Body of pancreas (tissue), 4 donors: Measurements from ENCODE around the gene NAA40. TPM values are rescaled to one million over a fixed set of nuclear protein-coding genes. Genes with fewer than 3 reads are reported as not detected.
A peak's percentile ranks its signal among the peaks of the same experiment; 100 is the strongest.

Experiments used
- ATAC-seq: fragments of 150-250 bp; one replicate; pipeline ENCODE4 v1.9.1; 2016
- DNase-seq, 4 donors: peaks; one replicate each; pipeline ENCODE4 v3.0.0-alpha.2; 2019
- H3K27ac ChIP-seq, 4 donors: fragments of 200-600 bp; sonication (generic); 1 replicate in 3 of 4; 2 replicates in 1 of 4; pipeline versions ENCODE4 v1.5.1 to v1.6.1; 2016 to 2019; ENCODE audit warnings: mild to moderate bottlenecking in 1 of 4, mixed read lengths in 1 of 4, moderate library complexity in 1 of 4
- H3K27me3 ChIP-seq, 2 donors: fragments of 200-600 bp; sonication (generic); one replicate each; pipeline ENCODE4 v1.6.0; 2016; ENCODE audit warnings: mild to moderate bottlenecking in 1 of 2
- H3K36me3 ChIP-seq, 2 donors: fragments of 200-600 bp; sonication (generic); replicated peaks in 1 of 2; 2 replicates each; pipeline ENCODE4 v1.5.1; 2016; ENCODE audit warnings: low read depth in 2 of 2; ENCODE audit not compliant: insufficient read depth in 1 of 2
- H3K4me1 ChIP-seq: fragments of 200-600 bp; sonication (generic); one replicate; pipeline ENCODE4 v1.6.0; 2016
- H3K4me3 ChIP-seq, 2 donors: fragments of 200-600 bp; sonication (generic); 1 replicate in 1 of 2; 2 replicates in 1 of 2; pipeline ENCODE4 v1.5.1; 2016 to 2019
- H3K9me3 ChIP-seq, 3 donors: fragments of 200-600 bp; sonication (generic); 1 replicate in 2 of 3; 2 replicates in 1 of 3; pipeline ENCODE4 v1.5.1; 2016
- POLR2A ChIP-seq, 3 donors: fragments of 450-650 bp; IDR thresholded peaks; one replicate each; pipeline ENCODE4 v1.6.1; 2016; ENCODE audit warnings: antibody characterized with exemption in 3 of 3, mild to moderate bottlenecking in 2 of 3
- WGBS, 2 donors: methylation state at CpG; one replicate each; pipeline ENCODE4 v1.1.5; 2017; 5-methylcytosine and 5-hydroxymethylcytosine counted together
- intact Hi-C: fragments of 100-400 bp; cut with DNase I; formaldehyde crosslinking; loops from one replicate; pipeline ENCODE4 v1.15.1; 2023
- small RNA-seq: library from RNA; depleted of rRNA; stranded (forward); fragments of <200 nt; gene quantifications from one replicate; pipeline ENCODE3, GENCODE V24; 2016
- total RNA-seq, 2 donors: library from RNA; depleted of rRNA; stranded (reverse); fragments of >200 nt; gene quantifications; one replicate each; pipeline ENCODE4 v1.1.0, GENCODE V29; 2016
- TF ChIP-seq, protein P1 (sequence below), 7 experiments: fragments of 450-650 bp in 4 of 7; fragments of 200-600 bp in 3 of 7; sonication (generic) in 3 of 7; IDR thresholded peaks; one replicate each; pipeline ENCODE4 v1.5.1; 2016 to 2019; ENCODE audit warnings: antibody characterized with exemption in 7 of 7

NAA40 gene
- total RNA-seq, 2 donors from 2014 or later = 14.3 to 21.8 TPM

DNA sequence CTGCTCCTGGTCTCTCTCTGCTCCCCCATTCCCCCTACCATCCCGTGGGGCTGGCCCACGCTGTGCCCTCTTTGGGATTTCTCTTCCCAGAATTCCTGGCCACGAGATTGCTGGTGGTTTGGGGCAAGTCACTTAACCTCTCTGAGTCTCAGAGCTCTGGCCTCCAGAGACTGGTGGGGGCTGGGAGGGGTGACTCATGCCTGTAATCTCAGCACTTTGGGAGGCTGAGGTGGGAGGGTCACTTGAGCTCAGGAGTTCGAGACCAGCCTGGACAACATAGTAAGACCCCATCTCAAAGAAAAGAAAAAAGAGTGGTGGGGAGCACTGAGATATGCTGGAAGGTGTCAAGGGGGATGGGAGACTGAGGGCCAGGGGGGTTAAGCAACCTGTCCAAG is 65.8 kb downstream of the NAA40 start:
- Histone ChIP-seq H3K36me3 (no peaks in the 10 kb centered on the region), H3K4me3 (no peak overlapping the region), H3K27me3 (no peaks in the 10 kb centered on the region), H3K4me1 (peaks cover 70% of the 10 kb centered on the region), H3K9me3 (no peaks in the 10 kb centered on the region), H3K27ac (peak overlapping the region in 3 of 4 donors; percentile 49 to 72 (median 65))
- no peak for TF ChIP-seq POLR2A (IDR thresholded peaks at IDR 0.05)
- TF ChIP-seq, protein P1, sequence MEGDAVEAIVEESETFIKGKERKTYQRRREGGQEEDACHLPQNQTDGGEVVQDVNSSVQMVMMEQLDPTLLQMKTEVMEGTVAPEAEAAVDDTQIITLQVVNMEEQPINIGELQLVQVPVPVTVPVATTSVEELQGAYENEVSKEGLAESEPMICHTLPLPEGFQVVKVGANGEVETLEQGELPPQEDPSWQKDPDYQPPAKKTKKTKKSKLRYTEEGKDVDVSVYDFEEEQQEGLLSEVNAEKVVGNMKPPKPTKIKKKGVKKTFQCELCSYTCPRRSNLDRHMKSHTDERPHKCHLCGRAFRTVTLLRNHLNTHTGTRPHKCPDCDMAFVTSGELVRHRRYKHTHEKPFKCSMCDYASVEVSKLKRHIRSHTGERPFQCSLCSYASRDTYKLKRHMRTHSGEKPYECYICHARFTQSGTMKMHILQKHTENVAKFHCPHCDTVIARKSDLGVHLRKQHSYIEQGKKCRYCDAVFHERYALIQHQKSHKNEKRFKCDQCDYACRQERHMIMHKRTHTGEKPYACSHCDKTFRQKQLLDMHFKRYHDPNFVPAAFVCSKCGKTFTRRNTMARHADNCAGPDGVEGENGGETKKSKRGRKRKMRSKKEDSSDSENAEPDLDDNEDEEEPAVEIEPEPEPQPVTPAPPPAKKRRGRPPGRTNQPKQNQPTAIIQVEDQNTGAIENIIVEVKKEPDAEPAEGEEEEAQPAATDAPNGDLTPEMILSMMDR (IDR thresholded peaks at IDR 0.05) = no peak
- ATAC-seq (no peak), DNase-seq (peak in 1 of 4 donors; percentile 24)
- 65 to 72% methylated on average over 4 of the region's 4 CpGs for WGBS, 2 donors
- intact Hi-C loops = no loop called here

DNA sequence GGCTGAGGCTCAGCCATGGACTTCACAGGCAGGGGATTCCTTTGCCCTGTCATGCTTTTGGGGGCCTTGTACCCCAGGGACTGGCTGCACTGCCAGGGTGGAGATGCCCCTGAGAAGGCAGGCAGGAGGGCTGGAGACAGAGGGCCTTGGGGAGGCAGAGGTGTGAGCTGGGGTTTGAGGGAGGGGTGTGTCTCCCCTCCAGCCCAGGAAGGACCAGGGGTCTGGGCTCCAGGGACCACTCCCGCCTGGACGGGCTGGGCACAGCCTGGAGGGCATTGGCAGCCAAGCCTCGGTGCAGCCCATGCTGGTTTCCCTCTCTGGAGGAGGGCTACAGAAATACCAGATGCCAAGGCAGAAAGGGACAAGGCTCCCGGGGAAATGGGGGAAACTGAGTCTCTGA is 66.9 kb downstream of the NAA40 start:
- Histone ChIP-seq H3K27ac (peak overlapping the region in 1 of 4 donors; percentile 8), H3K9me3 (no peaks in the 10 kb centered on the region), H3K4me3 (no peak overlapping the region), H3K27me3 (no peaks in the 10 kb centered on the region), H3K36me3 (no peaks in the 10 kb centered on the region), H3K4me1 (peaks cover 59% of the 10 kb centered on the region)
- no peak for ATAC-seq
- intact Hi-C loops = no loop called here
- DNase-seq = no peak
- WGBS, 2 donors = 56 to 86% methylated on average over 1 to 4 of the region's 4 CpGs
- TF ChIP-seq, protein P1 (IDR thresholded peaks at IDR 0.05) = no peak
- no peak for TF ChIP-seq POLR2A (IDR thresholded peaks at IDR 0.05)

DNA sequence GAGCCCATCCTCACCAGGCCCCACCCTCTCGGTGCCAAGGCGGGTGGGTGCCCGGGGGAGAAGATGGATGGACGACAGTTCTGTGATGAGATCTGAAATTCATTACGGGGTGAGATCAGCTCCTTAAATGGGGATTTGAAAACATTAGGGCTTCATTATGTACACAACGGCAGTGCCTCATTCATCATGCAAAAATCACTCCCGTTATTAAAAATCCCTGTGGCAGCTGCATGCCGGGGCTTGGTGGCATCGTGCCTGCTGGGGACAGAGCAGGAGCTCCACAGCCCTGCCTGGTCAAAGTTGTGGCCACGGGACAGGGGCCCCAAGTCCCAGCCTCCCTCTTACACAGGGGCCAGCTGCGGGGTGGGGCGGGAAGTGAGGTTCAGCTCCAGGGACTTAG is 67.6 kb downstream of the NAA40 start:
- no peak overlapping the region for H3K4me3 ChIP-seq
- peaks cover 55% of the 10 kb centered on the region for H3K4me1 ChIP-seq
- H3K9me3 ChIP-seq = no peaks in the 10 kb centered on the region
- TF ChIP-seq POLR2A (IDR thresholded peaks at IDR 0.05) = no peak
- TF ChIP-seq, protein P1 (IDR thresholded peaks at IDR 0.05) = no peak
- H3K36me3 ChIP-seq = no peaks in the 10 kb centered on the region
- peak overlapping the region in 1 of 4 donors; percentile 77 for H3K27ac ChIP-seq
- no peak for ATAC-seq
- no peaks in the 10 kb centered on the region for H3K27me3 ChIP-seq
- 63 to 73% methylated on average over 12 of the region's 12 CpGs for WGBS, 2 donors
- no peak for DNase-seq
- intact Hi-C loops = no loop called here

Small RNA genes within 50 kb of the gene (small RNA-seq; reads per million reads assigned to genes)
- not detected for gene RNU6-45P

Other genes starting within 250 kb of the NAA40 start
- gene ZFTA, start 170.2 kb upstream of the NAA40 start, total RNA-seq = 10 to 100 TPM; 13.2 to 23.1 TPM
- 10 to 100 TPM in 1 of 2 donors, 1 to 10 TPM in 1; 3.6 to 16.2 TPM for gene SPINDOC, start 125.5 kb upstream of the NAA40 start, total RNA-seq
- gene MARK2, start 99.9 kb upstream of the NAA40 start, total RNA-seq = 10 to 100 TPM; 32.2 to 33.9 TPM
- under 1 TPM; 0.26 to 0.33 TPM for gene RCOR2, start 21.8 kb upstream of the NAA40 start, total RNA-seq
- 100 to 1,000 TPM in 1 of 2 donors, 10 to 100 TPM in 1; 51.9 to 184 TPM for gene COX8A, start 35.6 kb downstream of the NAA40 start, total RNA-seq
- gene OTUB1, start 47.4 kb downstream of the NAA40 start, total RNA-seq = 10 to 100 TPM; 20.8 to 36.3 TPM
- gene FLRT1, start 96.9 kb downstream of the NAA40 start, total RNA-seq = under 1 TPM in 1 of 2 donors, not detected in 1; 0.26 TPM
- gene MACROD1, start 227.1 kb downstream of the NAA40 start, total RNA-seq = 10 to 100 TPM; 24.7 to 65.4 TPM
- 10 to 100 TPM; 35.8 to 63.6 TPM for gene STIP1, start 247.2 kb downstream of the NAA40 start, total RNA-seq